HCT116 (cell line): ENCODE measurements around the gene SH3PXD2A. TPM values are rescaled to one million over a fixed set of nuclear protein-coding genes. Genes with fewer than 3 reads are reported as not detected.

Experiments
- ATAC-seq: fragments of 200-7000 bp; cut with Tn5 transposase; 2 replicates; pipeline ENCODE4 v1.9.1; 2020; ENCODE audit warnings: mild to moderate bottlenecking, moderate library complexity
- BruUV-seq: library from RNA; stranded (reverse); fragments of 400-500 nt; replicated peaks from 2 replicates; lab custom pipeline; 2021; lab: Mats Ljungman, UMichigan
- CTCF ChIA-PET: fragments of 300-600 bp; sonication (Branson Sonifier 250); formaldehyde crosslinking; loops from one replicate; lab custom pipeline; 2021; ENCODE audit warnings: antibody characterized with exemption; lab: Charles Lee
- POLR2A ChIA-PET: fragments of 300-600, 350-600 bp; sonication (Branson Sonifier 250); formaldehyde crosslinking; loops from one replicate; lab custom pipeline; 2021; ENCODE audit warnings: antibody characterized with exemption; lab: Charles Lee
- RAD21 ChIA-PET, 2 experiments: fragments of 300-600 bp; sonication (Branson Sonifier 250); formaldehyde crosslinking; loops; one replicate each; lab custom pipeline; 2023; ENCODE audit warnings: low total read pairs in 2 of 2; ENCODE audit not compliant: uncharacterized antibody in 2 of 2, unreplicated experiment in 2 of 2, low non-redundant PET in 1 of 2; lab: Charles Lee
- DNase-seq: peaks from one replicate; pipeline ENCODE4 v3.0.0-alpha.2; 2010; ENCODE audit warnings: low read depth, low spot score
- H2AFZ ChIP-seq: fragments of 200-600 bp; shearing (Covaris generic), sonication (generic); 2 replicates; pipeline ENCODE4 v1.6.1; 2017; ENCODE audit warnings: low read depth, mixed run types, mixed read lengths, antibody characterized with exemption, low read length; ENCODE audit not compliant: poor library complexity, severe bottlenecking
- H3K27ac ChIP-seq: 2 replicates; pipeline ENCODE4 v1.5.1; 2012; ENCODE audit warnings: low read depth, low read length
- H3K27me3 ChIP-seq: fragments of 200-600 bp; sonication (generic); 2 replicates; pipeline ENCODE4 v1.6.1; 2016; ENCODE audit warnings: mixed run types, low read length, mixed read lengths; ENCODE audit not compliant: insufficient read depth
- H3K36me3 ChIP-seq, 2 experiments: fragments of 200-500 bp in 1 of 2; fragments of 200-600 bp in 1 of 2; sonication (Bioruptor generic) in 1 of 2; sonication (generic) in 1 of 2; 2 replicates each; pipeline versions ENCODE4 v1.5.1 to v1.6.1; 2014 to 2016; ENCODE audit warnings: low read length in 2 of 2, inconsistent platforms in 1 of 2, mixed read lengths in 1 of 2, mixed run types in 1 of 2; ENCODE audit not compliant: insufficient read depth in 2 of 2, control insufficient read depth in 1 of 2
- H3K4me1 ChIP-seq, 2 experiments: fragments of 200-600 bp in 1 of 2; sonication (generic) in 1 of 2; 2 replicates each; pipeline versions ENCODE4 v1.5.1 to v1.6.1; 2012 to 2017; ENCODE audit warnings: low read length in 2 of 2, inconsistent platforms in 1 of 2, mild to moderate bottlenecking in 1 of 2, mixed read lengths in 1 of 2, mixed run types in 1 of 2, moderate library complexity in 1 of 2; ENCODE audit not compliant: insufficient read depth in 2 of 2, control insufficient read depth in 1 of 2
- H3K4me2 ChIP-seq: fragments of 200-600 bp; sonication (generic); 2 replicates; pipeline ENCODE4 v1.6.1; 2017; ENCODE audit warnings: mixed run types, low read length, mixed read lengths
- H3K4me3 ChIP-seq, 2 experiments: fragments of 200-600 bp in 1 of 2; sonication (generic) in 1 of 2; replicated peaks in 1 of 2; 2 replicates each; pipeline ENCODE4 v1.5.1; 2011 to 2016; ENCODE audit warnings: low read length in 2 of 2, control low read depth in 1 of 2, low read depth in 1 of 2, mild to moderate bottlenecking in 1 of 2, mixed read lengths in 1 of 2, mixed run types in 1 of 2
- H3K79me2 ChIP-seq: fragments of 200-600 bp; sonication (generic); 2 replicates; pipeline ENCODE4 v1.6.1; 2017; ENCODE audit warnings: mild to moderate bottlenecking, mixed run types, low read length, moderate library complexity, mixed read lengths; ENCODE audit not compliant: insufficient read depth
- H3K9ac ChIP-seq: fragments of 200-600 bp; sonication (generic); 2 replicates; pipeline ENCODE4 v1.6.1; 2016; ENCODE audit warnings: low read length, mixed read lengths
- H3K9me2 ChIP-seq: fragments of 200-600 bp; sonication (generic), shearing (Covaris generic); 2 replicates; pipeline ENCODE4 v1.6.1; 2017; ENCODE audit warnings: mixed run types, mild to moderate bottlenecking, moderate library complexity; ENCODE audit not compliant: insufficient read depth
- H3K9me3 ChIP-seq, 2 experiments: fragments of 200-500 bp in 1 of 2; fragments of 200-600 bp in 1 of 2; sonication (Bioruptor generic) in 1 of 2; sonication (generic) in 1 of 2; 2 replicates each; pipeline ENCODE4 v1.6.1; 2014 to 2017; ENCODE audit warnings: low read length in 2 of 2, mixed read lengths in 2 of 2, inconsistent platforms in 1 of 2, low read depth in 1 of 2, mild to moderate bottlenecking in 1 of 2, mixed run types in 1 of 2, moderate library complexity in 1 of 2; ENCODE audit not compliant: control insufficient read depth in 1 of 2, insufficient read depth in 1 of 2
- H4K20me1 ChIP-seq: fragments of 200-600 bp; sonication (generic), shearing (Covaris generic); 2 replicates; pipeline ENCODE4 v1.6.1; 2017; ENCODE audit warnings: mixed run types, mild to moderate bottlenecking, moderate library complexity; ENCODE audit not compliant: insufficient read depth
- CBX3 ChIP-seq: IDR thresholded peaks from 2 replicates; pipeline ENCODE4 v1.6.1; 2012; ENCODE audit warnings: low read depth
- ELF1 ChIP-seq: IDR thresholded peaks from 2 replicates; pipeline ENCODE4 v1.6.1; 2012; ENCODE audit warnings: low read depth, borderline replicate concordance
- EZH2phosphoT487 ChIP-seq: fragments of 200-600 bp; IDR thresholded peaks from 2 replicates; pipeline ENCODE4 v1.6.1; 2018; ENCODE audit warnings: antibody characterized with exemption, borderline replicate concordance
- FOSL1 ChIP-seq: IDR thresholded peaks from 2 replicates; pipeline ENCODE4 v1.6.1; 2012; ENCODE audit warnings: low read depth
- JUND ChIP-seq: IDR thresholded peaks from 2 replicates; pipeline ENCODE4 v1.6.1; 2012
- POLR2AphosphoS5 ChIP-seq: IDR thresholded peaks from 2 replicates; pipeline ENCODE4 v1.6.1; 2011; ENCODE audit warnings: mild to moderate bottlenecking, low read depth, low read length, moderate library complexity
- SIN3A ChIP-seq: IDR thresholded peaks from 2 replicates; pipeline ENCODE4 v1.6.1; 2012; ENCODE audit warnings: low read depth
- ZFX ChIP-seq: fragments of 450-650 bp; IDR thresholded peaks from 2 replicates; pipeline ENCODE4 v1.6.1; 2017
- intact Hi-C: fragments of 100-400 bp; cut with micrococcal nuclease; formaldehyde crosslinking; loops from 2 replicates; pipeline ENCODE4 v1.10.0; 2022
- total RNA-seq: library from RNA; stranded (reverse); gene quantifications from one replicate; pipeline ENCODE4 v1.2.1, GENCODE V29; 2021; ENCODE audit not compliant: unreplicated experiment
- TF ChIP-seq, protein P1 (sequence below): IDR thresholded peaks from 2 replicates; pipeline ENCODE4 v1.6.1; 2012; ENCODE audit warnings: low read depth

The SH3PXD2A gene
- total RNA-seq, 1 experiment from 2014 or later = 8.7 TPM

DNA sequence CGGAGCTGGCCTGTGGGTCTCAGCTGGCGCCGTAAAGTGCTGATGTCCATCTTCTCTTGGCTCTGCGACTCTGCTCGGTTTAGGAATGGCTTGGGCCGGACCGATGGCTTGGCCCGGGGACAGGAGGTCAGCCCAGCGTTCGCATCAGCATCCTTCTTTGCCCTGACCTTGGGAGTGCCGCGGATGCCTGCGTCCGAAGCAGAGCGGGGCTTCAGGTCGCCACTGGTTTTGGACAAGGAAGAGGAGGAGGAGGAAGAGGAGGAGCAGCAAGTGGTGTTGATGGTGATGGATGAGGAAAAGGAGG lies 252.6 kb downstream of the SH3PXD2A start:
- ATAC-seq (no peak), DNase-seq (no peak)
- H3K9me3 ChIP-seq = no peaks in the 10 kb centered on the region
- TF ChIP-seq ELF1 (no peak), EZH2phosphoT487 (no peak), CBX3 (no peak)
- no peak overlapping the region for H2AFZ ChIP-seq
- no peak overlapping the region for H3K4me2 ChIP-seq
- no TSS peak for BruUV-seq
- ChIA-PET CTCF (no interaction called here), RAD21 (no interaction called here), POLR2A (no interaction called here)
- no peak overlapping the region for H3K27ac ChIP-seq
- H3K79me2 ChIP-seq = no peaks in the 10 kb centered on the region
- no peaks in the 10 kb centered on the region for H4K20me1 ChIP-seq
- H3K9me2 ChIP-seq = no peaks in the 10 kb centered on the region
- no peak overlapping the region for H3K9ac ChIP-seq
- no peaks in the 10 kb centered on the region for H3K36me3 ChIP-seq
- H3K27me3 ChIP-seq = no peaks in the 10 kb centered on the region
- intact Hi-C loops = no loop called here
- H3K4me3 ChIP-seq = no peak overlapping the region
- H3K4me1 ChIP-seq = peaks cover 0 to 5% of the 10 kb centered on the region in 2 experiments; a peak in 2 of 4 replicates

DNA sequence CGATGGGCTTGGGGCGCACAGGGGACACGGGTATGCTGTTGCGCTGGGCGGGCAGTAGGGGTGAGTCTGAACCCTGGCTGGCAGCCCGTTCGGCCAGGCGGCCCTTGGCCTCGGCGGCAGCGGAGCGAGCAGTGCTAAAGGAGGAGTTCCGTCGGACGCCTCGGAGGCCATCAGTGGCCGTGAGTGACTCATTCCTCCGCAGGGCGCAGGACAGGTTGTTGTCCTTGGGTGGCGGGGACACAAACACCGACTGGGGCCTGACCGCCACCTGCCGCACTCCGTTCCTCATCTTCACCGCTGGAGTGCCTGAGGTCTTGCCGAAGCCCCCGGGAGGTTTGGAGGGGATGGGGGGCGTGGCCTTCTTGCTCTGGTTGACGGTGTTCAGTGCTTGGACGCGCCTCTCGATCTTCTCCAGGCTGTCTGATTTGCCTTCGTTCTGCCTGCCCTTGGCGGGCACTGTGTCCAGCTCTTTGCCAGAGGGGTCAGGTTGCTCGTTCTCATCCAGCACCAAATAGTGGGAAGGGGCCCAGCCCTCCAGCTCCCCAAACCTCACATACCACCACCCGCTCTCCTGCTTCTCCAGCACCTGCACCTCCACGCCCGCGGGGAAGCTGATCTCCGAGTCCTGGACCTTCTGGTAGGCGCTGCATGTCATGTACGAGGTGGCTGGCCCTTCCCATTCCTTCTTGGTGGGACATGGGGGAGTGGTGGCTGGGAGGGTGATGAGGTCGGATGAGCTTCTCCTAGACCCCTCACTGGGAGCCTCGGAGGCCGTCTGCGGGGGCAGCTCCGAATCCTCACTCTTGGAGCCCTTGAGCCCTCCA lies 253.1 kb downstream of the SH3PXD2A start:
- CTCF ChIA-PET = no interaction called here
- H2AFZ ChIP-seq = no peak overlapping the region
- BruUV-seq = no TSS peak
- no peak overlapping the region for H3K27ac ChIP-seq
- intact Hi-C loops = no loop called here
- DNase-seq (no peak), ATAC-seq (no peak)
- RAD21 ChIA-PET = no interaction called here
- H3K9me2 ChIP-seq = no peaks in the 10 kb centered on the region
- POLR2A ChIA-PET = no interaction called here
- H3K36me3 ChIP-seq = no peaks in the 10 kb centered on the region
- TF ChIP-seq SIN3A (no peak), JUND (no peak), ELF1 (no peak), ZFX (no peak), EZH2phosphoT487 (no peak), POLR2AphosphoS5 (no peak), FOSL1 (no peak)
- TF ChIP-seq, protein P1, sequence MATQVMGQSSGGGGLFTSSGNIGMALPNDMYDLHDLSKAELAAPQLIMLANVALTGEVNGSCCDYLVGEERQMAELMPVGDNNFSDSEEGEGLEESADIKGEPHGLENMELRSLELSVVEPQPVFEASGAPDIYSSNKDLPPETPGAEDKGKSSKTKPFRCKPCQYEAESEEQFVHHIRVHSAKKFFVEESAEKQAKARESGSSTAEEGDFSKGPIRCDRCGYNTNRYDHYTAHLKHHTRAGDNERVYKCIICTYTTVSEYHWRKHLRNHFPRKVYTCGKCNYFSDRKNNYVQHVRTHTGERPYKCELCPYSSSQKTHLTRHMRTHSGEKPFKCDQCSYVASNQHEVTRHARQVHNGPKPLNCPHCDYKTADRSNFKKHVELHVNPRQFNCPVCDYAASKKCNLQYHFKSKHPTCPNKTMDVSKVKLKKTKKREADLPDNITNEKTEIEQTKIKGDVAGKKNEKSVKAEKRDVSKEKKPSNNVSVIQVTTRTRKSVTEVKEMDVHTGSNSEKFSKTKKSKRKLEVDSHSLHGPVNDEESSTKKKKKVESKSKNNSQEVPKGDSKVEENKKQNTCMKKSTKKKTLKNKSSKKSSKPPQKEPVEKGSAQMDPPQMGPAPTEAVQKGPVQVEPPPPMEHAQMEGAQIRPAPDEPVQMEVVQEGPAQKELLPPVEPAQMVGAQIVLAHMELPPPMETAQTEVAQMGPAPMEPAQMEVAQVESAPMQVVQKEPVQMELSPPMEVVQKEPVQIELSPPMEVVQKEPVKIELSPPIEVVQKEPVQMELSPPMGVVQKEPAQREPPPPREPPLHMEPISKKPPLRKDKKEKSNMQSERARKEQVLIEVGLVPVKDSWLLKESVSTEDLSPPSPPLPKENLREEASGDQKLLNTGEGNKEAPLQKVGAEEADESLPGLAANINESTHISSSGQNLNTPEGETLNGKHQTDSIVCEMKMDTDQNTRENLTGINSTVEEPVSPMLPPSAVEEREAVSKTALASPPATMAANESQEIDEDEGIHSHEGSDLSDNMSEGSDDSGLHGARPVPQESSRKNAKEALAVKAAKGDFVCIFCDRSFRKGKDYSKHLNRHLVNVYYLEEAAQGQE = no peak
- H3K4me1 ChIP-seq = peaks cover 0 to 5% of the 10 kb centered on the region in 2 experiments; a peak in 2 of 4 replicates
- H3K27me3 ChIP-seq = no peaks in the 10 kb centered on the region
- no peaks in the 10 kb centered on the region for H4K20me1 ChIP-seq
- no peak overlapping the region for H3K4me2 ChIP-seq
- H3K9ac ChIP-seq = no peak overlapping the region
- no peaks in the 10 kb centered on the region for H3K79me2 ChIP-seq
- no peak overlapping the region for H3K4me3 ChIP-seq
- H3K9me3 ChIP-seq = no peaks in the 10 kb centered on the region
